ENCODE measurements around the gene NR3C2.

DNA sequence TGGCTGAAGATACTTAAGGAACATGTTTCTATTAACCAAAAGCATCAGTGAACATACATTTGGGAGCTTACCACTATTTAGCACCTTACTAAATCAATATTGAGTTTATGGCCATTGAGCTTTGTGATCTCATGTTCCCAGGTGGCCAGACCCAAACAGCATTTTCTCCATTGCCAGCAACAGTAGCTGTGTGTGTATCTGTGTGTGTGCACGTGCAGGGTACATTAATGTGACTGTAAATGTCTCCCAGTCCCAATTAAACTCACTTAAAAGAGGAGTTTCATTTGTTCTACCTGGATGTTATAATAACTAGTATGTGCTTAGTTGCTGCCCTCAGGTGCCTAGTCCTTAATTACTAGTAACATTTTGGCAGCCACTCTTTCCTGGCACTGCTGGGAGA is 282.4 kb downstream of the NR3C2 start:
- TF ChIP-seq, protein P1, sequence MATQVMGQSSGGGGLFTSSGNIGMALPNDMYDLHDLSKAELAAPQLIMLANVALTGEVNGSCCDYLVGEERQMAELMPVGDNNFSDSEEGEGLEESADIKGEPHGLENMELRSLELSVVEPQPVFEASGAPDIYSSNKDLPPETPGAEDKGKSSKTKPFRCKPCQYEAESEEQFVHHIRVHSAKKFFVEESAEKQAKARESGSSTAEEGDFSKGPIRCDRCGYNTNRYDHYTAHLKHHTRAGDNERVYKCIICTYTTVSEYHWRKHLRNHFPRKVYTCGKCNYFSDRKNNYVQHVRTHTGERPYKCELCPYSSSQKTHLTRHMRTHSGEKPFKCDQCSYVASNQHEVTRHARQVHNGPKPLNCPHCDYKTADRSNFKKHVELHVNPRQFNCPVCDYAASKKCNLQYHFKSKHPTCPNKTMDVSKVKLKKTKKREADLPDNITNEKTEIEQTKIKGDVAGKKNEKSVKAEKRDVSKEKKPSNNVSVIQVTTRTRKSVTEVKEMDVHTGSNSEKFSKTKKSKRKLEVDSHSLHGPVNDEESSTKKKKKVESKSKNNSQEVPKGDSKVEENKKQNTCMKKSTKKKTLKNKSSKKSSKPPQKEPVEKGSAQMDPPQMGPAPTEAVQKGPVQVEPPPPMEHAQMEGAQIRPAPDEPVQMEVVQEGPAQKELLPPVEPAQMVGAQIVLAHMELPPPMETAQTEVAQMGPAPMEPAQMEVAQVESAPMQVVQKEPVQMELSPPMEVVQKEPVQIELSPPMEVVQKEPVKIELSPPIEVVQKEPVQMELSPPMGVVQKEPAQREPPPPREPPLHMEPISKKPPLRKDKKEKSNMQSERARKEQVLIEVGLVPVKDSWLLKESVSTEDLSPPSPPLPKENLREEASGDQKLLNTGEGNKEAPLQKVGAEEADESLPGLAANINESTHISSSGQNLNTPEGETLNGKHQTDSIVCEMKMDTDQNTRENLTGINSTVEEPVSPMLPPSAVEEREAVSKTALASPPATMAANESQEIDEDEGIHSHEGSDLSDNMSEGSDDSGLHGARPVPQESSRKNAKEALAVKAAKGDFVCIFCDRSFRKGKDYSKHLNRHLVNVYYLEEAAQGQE (IDR thresholded peaks at IDR 0.05; ENCODE audit: unreplicated experiment) = no peak
- TF ChIP-seq, protein P2, sequence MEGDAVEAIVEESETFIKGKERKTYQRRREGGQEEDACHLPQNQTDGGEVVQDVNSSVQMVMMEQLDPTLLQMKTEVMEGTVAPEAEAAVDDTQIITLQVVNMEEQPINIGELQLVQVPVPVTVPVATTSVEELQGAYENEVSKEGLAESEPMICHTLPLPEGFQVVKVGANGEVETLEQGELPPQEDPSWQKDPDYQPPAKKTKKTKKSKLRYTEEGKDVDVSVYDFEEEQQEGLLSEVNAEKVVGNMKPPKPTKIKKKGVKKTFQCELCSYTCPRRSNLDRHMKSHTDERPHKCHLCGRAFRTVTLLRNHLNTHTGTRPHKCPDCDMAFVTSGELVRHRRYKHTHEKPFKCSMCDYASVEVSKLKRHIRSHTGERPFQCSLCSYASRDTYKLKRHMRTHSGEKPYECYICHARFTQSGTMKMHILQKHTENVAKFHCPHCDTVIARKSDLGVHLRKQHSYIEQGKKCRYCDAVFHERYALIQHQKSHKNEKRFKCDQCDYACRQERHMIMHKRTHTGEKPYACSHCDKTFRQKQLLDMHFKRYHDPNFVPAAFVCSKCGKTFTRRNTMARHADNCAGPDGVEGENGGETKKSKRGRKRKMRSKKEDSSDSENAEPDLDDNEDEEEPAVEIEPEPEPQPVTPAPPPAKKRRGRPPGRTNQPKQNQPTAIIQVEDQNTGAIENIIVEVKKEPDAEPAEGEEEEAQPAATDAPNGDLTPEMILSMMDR (conservative IDR thresholded peaks at IDR 0.05; ENCODE audit: low read depth in 2 of 2) = no peak
- TF ChIP-seq CREB1 (CRISPR knock-in tag; IDR thresholded peaks at IDR 0.05; ENCODE audit: low read depth) = no peak
- TF ChIP-seq EZH2 (IDR thresholded peaks at IDR 0.05; ENCODE audit: low read depth, unreplicated experiment) = no peak
- TF ChIP-seq JUNB (IDR thresholded peaks at IDR 0.05; ENCODE audit: unreplicated experiment) = no peak
